Spleen (tissue), 7 donors: ENCODE results near the gene MUC13.

ENCODE experiments used
- POLR2A ChIP-seq, 3 donors: fragments of 450-650 bp; IDR thresholded peaks; one replicate each; pipeline ENCODE4 v1.5.1; 2017; ENCODE audit warnings: antibody characterized with exemption in 3 of 3, mild to moderate bottlenecking in 1 of 3
- TF ChIP-seq, protein P1 (sequence below), 11 experiments: fragments of 200-600 bp in 7 of 11; fragments of 450-650 bp in 4 of 11; sonication (generic) in 4 of 11; IDR thresholded peaks in 8 of 11; conservative IDR thresholded peaks in 3 of 11; 1 replicate in 7 of 11; 2 replicates in 4 of 11; pipeline versions ENCODE4 v1.4.0 to v1.8.0; 2016 to 2021; ENCODE audit warnings: antibody characterized with exemption in 11 of 11, inconsistent platforms in 4 of 11, mild to moderate bottlenecking in 1 of 11
- donor health status: DM: no; HTN: no; CAD: no; lungs with moderate emphysema.
- donor health status: DM: no; HTN: no; CAD: no.
- donor health status: DM: no; HTN: no; CAD: no.

DNA sequence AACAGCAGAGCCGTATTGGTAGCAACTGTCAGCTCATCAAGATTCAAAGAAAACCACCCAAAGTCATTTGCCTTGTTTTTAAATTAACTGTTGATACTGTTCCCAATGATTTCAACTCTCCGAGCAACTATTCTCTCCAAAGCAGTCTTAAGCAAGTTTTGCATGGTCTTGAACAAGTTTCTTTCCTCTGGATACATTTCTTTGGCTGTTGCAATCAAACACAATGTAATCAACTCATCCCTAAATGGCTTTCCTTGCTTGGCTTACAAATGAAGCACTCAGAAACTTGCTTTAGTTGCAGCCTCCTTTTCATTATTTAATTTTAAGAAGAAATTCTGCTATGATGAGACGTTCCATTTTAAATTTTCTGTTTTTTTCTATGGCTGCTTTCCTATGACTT lies 15.5 kb upstream of the MUC13 start:
- TF ChIP-seq, protein P1, sequence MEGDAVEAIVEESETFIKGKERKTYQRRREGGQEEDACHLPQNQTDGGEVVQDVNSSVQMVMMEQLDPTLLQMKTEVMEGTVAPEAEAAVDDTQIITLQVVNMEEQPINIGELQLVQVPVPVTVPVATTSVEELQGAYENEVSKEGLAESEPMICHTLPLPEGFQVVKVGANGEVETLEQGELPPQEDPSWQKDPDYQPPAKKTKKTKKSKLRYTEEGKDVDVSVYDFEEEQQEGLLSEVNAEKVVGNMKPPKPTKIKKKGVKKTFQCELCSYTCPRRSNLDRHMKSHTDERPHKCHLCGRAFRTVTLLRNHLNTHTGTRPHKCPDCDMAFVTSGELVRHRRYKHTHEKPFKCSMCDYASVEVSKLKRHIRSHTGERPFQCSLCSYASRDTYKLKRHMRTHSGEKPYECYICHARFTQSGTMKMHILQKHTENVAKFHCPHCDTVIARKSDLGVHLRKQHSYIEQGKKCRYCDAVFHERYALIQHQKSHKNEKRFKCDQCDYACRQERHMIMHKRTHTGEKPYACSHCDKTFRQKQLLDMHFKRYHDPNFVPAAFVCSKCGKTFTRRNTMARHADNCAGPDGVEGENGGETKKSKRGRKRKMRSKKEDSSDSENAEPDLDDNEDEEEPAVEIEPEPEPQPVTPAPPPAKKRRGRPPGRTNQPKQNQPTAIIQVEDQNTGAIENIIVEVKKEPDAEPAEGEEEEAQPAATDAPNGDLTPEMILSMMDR (IDR thresholded peaks at IDR 0.05 in 8 of 11, conservative IDR thresholded peaks at IDR 0.05 in 3 of 11), result no peak
- TF ChIP-seq POLR2A (IDR thresholded peaks at IDR 0.05), result no peak
